ENCODE data around the gene SETBP1.

The SETBP1 gene

GRCh38 chr18:44733069-44733753, 52.5 kb downstream of the SETBP1 start:
- peak; percentile 24 for DNase-seq

- no peak for DNase-seq
These were observed 53.2 kb downstream of the SETBP1 start for GRCh38 chr18:44733754-44734465.

DNA sequence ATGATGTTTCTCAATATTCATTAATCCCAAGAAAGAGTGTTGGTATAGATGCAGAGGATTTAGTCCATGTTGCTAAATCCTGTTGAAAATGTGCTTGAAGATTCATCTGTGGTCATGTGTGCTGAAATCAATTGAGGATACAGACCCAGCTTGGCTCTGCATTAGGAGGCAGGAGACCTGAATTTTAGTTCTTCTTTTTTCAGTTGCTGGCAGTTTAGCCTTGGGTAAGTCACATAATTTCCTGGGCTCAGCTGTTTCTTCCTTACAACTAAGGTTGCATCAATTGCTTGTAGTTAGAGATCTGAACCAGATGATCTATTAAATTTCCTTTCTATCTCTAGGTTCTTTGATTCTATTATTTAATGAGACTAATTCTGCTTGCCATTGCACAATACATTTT, 54.4 kb downstream of the SETBP1 start:
- no peak for DNase-seq

- DNase-seq, result no peak
These were observed 56.1 kb downstream of the SETBP1 start for GRCh38 chr18:44736664-44737380.

DNA sequence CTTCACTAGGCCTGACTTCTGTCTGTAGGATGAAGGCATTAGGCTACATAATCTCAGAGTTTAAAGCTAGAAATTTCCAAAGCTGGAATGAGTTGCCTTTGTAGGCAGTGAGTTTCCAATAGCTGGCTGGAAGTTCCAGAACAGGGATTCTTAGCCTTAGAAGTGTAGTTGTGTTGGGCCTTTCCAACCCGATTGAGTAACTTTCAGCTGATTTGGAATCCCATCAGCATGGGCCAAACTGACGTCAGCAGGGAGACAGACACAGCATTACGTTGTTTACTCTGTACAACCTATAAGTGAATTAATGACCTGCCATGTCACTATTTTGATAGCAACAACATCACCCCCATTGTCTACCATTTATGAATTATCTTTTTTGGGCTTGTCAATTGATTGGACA, 56.9 kb downstream of the SETBP1 start:
- no peak for DNase-seq

DNA sequence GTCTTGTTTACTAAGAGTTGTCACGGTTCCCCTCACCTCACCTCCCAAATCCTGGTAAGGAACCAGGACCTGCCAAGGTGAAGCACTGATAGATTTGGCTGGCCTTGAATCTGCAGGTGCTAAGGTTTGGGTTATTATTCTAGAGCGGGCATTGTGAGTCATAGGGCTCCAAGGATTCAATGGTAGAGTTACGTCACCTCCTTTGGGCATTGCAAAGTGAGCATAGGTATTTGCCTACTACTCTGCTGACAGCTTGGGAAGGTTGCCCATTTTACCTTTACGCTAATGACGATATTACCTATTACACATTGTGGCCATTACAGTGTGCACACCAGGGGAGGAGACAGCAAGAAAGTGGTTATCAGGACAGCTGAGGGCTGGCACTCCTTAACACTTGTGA, 59.3 kb downstream of the SETBP1 start:
- no peak for DNase-seq

GRCh38 chr18:44741085-44741484, 60.4 kb downstream of the SETBP1 start:
- no peak for DNase-seq

GRCh38 chr18:44741511-44741910, 60.8 kb downstream of the SETBP1 start:
- no peak for DNase-seq

GRCh38 chr18:44742126-44742525, 61.4 kb downstream of the SETBP1 start:
- no peak for DNase-seq

DNA sequence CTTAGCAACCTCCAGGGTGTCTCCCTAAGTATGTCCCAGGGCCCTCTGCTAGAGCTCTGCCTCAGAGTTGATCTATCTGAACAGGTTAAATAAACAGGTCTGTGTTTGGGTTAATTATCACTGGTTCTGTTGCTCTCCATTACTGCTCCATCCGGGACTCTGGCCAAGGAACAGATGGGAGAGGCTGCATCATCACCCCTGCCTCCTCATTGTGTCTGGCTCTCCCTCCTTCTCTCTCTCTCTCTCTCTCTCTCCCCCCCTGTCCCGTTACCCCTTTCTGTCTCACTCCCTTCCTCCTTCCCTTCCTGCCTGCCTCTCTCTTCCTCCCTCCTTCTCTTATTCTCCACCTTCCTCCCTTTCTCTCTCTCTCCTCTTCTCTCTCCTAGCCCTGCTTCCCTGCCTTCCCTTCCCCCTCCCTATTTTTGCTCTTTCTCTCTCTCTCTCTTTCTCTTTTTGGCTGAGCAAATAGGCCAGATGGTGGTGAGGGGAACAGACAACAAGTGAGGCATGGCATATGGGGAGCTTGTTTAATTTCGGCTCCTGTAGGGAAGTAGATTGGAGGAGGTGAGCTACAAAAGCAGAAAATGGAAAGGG, 62.1 kb downstream of the SETBP1 start:
- no peak for DNase-seq

DNA sequence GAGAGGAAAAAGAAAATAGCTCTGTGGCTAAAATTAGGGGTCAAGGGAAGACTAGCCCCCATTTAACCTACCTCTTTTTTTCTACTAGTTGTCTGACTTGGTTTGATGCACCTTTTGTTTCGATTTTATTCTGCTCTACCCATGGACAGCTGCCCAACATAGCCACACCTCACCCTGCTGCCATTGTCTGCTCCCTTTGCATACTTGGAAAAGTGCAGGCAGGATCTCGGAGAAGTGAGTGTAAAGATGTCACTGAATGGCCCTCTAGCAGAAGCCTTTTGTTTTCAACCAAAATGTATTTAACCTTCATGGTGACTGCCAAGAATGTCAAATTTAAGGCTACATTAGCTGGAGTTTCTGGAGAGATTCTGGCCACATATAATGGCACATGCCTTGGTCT, 62.9 kb downstream of the SETBP1 start:
- DNase-seq, result no peak

DNA sequence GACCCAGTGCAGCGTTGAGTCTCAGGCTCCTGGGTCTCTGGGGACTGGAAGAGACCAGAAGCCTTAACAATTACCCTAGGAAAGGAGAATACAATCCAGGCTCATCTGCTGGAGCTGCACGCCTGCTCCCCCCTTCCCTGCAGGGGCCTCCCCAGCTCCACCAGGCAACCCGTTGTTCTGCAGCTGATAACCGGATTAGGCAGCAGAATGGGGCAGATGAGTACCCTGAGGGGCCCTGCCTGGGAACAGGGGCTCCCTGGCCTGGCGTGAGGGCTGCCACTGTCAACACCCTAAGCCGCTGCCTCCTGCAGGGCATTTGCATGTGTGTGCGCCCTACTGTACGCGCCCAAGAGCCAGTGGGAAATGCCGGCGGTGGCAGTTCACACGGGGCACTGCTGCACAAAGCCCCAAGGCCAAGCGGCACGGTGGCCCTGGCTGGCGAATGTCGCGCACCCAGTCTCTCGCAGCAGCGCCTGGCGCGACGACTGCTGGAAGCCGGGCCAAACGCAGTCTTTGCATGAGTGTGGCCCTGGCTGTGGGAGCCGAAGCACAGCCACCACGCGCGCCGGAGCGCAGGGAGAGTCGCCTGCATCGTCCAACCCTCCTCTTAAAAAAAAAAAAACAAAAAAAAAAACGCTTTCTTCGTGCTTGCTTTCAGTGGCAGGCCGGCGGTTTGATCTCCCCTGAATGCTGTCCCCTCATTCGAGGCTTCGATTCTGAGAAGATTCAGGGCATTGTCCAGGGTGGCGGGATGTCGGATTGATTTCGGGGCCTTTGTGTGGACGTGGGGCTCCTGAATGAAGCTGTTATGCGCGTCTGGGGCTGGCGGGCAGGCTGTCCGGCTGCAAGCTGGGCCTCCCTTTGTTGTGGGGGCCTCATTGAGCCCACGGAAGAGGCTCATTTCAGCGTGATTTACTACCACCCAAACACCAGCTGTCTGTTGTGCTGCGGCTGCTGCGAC, 63.8 kb downstream of the SETBP1 start:
- peak; percentile 41 for DNase-seq

DNA sequence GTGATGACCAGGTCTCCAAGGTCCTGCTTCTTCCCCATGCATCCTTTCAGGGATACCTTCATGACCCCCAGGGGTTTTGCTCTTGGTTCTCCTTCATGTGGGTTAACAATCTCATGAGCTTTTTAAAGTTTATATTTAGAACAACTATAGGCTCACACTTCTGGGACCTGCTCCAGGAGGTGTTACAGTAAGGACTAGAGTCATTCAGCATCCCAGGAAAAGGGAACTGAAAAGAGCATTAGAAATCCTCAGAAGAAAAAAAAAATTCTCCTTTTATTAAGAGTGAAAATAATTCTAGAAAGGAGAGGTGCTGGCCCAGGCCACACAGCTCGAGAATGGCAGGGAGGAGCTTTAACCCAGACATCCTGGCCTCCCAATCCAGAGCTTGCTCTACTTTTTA, 66.5 kb downstream of the SETBP1 start:
- DNase-seq, result no peak

DNA sequence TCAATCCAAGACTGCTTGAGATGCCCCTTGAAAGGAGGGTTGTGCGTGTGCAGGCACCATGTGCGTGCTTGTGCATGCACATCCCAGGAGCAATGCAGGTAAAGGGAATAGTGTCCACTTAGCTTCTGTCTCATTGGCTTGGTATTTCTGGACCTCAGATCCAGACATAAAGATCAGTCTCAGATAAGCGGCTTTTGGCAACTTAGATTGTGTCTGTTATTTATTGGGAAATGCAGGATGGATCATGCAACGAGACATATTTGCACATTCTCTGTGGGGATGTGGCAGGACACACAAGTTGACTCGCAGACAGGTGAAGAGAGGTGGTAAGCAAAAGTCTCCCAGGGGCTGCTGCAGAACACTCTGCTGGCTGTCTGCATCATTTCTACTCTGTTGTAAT, 67.9 kb downstream of the SETBP1 start:
- no peak for DNase-seq

DNA sequence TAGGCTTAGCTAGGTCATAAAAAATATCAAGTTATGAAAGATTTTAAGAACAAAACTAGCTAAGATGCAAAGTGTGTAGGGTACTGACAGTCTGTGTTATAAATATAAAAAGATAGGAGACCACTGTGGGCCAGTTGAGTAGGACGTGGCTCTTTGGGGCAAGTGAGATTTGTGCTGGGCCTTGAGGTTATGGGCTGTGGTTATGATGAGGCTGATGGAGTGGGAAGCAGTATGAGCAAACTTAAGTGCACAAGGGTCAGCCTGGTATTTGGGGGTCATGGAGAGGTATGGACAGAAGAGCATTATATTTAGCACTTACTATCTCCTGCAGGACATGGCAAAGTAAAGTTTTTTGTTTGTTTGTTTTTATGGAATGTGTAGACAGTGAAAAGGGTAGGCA, 70.1 kb downstream of the SETBP1 start:
- DNase-seq, result no peak

- no peak for DNase-seq
These were observed 73.9 kb downstream of the SETBP1 start for GRCh38 chr18:44754567-44754966.

- peak; percentile 21 for DNase-seq
These were observed 78.4 kb downstream of the SETBP1 start for GRCh38 chr18:44758861-44759631.

GRCh38 chr18:44759925-44760342, 79.2 kb downstream of the SETBP1 start:
- DNase-seq, result no peak

DNA sequence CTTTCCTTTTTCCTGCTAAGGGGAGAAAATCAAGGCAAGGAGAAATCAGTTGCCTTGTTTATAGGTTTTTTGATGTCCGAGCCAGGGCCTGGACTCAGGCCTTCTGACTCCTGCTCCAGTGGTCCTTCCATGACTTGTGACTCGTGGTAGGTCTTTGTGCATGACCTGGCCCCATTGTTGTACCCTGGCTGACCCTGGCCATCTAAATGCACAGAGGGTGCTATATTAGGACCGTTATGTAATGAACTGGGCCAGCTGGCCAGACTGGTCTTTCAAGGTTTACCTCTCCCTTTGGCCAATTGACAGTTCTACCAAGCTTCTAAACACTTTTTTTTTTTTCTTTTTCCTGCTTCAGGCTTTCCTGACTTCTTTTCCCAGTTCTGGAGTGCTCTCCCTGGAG, 81.1 kb downstream of the SETBP1 start:
- DNase-seq, result no peak

DNA sequence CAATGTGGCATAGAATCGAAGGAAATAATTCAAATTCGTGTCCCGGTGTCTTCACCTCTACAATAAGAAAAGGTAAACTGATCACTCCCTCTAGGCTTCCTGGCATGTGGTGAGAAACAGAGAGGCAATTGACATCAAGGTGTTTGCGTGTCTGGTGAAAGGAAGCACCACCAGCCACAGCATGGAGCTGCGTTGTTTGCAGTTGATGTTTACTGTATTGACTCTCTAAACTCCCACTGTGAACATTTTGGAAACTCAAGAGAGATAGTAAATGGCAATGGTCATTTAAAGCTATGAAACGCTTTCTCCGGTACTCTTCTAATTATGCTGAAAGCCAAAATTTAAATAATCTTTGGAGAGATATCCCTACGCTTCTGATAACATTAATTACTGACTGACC, 82.6 kb downstream of the SETBP1 start:
- DNase-seq, result no peak

GRCh38 chr18:44764863-44765262, 84.2 kb downstream of the SETBP1 start:
- DNase-seq, result no peak

DNA sequence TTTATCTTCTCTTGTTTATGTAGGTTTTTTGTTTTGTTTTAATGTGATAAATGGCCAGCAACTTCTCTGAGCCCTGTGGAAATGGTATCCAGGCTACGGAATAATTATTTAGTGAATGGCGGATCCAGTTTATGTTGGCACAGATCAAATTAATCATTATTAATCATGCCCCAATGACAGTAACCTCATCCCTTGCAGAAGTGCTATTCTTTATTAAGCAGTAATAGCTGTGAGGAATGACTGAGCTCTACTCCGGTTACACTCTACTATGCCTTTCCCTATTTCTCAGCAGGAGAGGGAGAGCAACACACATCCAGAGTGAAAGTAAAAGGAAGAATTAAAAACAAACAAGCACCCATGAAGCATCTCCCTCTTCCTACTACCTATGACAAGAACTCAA, 84.8 kb downstream of the SETBP1 start:
- DNase-seq, result no peak

Measured in midbrain (tissue), 1 donor.